Breast epithelium (tissue), 3 donors: Measurements from ENCODE around the gene WNT7B.

ENCODE experiments used
- POLR2A ChIP-seq: fragments of 450-650 bp; IDR thresholded peaks from one replicate; pipeline ENCODE4 v1.6.1; 2016; ENCODE audit warnings: antibody characterized with exemption, mild to moderate bottlenecking, moderate library complexity
- POLR2AphosphoS5 ChIP-seq, 3 donors: sonication (generic); formaldehyde crosslinking; IDR thresholded peaks; one replicate each; pipeline ENCODE4 v1.6.1; 2017; ENCODE audit warnings: antibody characterized with exemption in 3 of 3
- TF ChIP-seq, protein P1 (sequence below), 3 donors: fragments of 450-650 bp; IDR thresholded peaks; one replicate each; pipeline ENCODE4 v1.5.1; 2016 to 2017; ENCODE audit warnings: antibody characterized with exemption in 3 of 3, mild to moderate bottlenecking in 3 of 3, moderate library complexity in 3 of 3

DNA sequence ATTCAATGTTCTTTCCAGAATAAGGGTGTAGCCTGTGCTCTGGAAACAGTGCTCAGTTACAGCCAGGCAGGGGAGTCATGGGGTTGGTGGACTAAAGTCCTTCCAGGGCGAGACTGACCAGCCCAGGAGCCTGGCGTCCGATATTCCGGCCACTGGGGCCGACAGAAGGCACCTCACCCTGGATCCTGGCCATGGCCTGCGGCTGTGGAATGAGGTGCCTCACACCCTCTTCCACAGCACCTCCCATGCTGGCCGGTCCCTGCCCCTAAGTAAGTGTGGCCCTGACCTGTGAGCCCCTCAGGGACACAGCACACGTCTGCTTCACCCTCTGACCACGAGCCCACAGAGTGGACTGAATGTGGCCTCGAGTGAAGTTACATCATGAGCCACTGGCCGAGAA is 50.5 kb downstream of the WNT7B start:
- TF ChIP-seq, protein P1, sequence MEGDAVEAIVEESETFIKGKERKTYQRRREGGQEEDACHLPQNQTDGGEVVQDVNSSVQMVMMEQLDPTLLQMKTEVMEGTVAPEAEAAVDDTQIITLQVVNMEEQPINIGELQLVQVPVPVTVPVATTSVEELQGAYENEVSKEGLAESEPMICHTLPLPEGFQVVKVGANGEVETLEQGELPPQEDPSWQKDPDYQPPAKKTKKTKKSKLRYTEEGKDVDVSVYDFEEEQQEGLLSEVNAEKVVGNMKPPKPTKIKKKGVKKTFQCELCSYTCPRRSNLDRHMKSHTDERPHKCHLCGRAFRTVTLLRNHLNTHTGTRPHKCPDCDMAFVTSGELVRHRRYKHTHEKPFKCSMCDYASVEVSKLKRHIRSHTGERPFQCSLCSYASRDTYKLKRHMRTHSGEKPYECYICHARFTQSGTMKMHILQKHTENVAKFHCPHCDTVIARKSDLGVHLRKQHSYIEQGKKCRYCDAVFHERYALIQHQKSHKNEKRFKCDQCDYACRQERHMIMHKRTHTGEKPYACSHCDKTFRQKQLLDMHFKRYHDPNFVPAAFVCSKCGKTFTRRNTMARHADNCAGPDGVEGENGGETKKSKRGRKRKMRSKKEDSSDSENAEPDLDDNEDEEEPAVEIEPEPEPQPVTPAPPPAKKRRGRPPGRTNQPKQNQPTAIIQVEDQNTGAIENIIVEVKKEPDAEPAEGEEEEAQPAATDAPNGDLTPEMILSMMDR (IDR thresholded peaks at IDR 0.05): no peak
- TF ChIP-seq POLR2A (no peak), POLR2AphosphoS5 (IDR thresholded peaks at IDR 0.05) (no peak)
